Duodenal mucosa (tissue), 2 donors: ENCODE measurements around the gene AKAP12.
"Not testable (repeated sequence)": the region's sequence is repeated elsewhere in the genome, so short reads cannot be mapped to it uniquely, and the experiment has no call there.

ENCODE experiments used
- H3K27ac ChIP-seq: one replicate; pipeline ENCODE4 v1.7.0; 2013; ENCODE audit warnings: low read depth, low read length
- H3K27me3 ChIP-seq, 2 donors: one replicate each; pipeline ENCODE4 v1.7.0; 2013; ENCODE audit warnings: low read length in 2 of 2, control low read depth in 1 of 2; ENCODE audit not compliant: insufficient read depth in 2 of 2, control insufficient read depth in 1 of 2
- H3K36me3 ChIP-seq, 2 donors: one replicate each; pipeline ENCODE4 v1.7.0; 2013; ENCODE audit warnings: low read length in 2 of 2, control low read depth in 1 of 2; ENCODE audit not compliant: insufficient read depth in 2 of 2, control insufficient read depth in 1 of 2
- H3K4me1 ChIP-seq, 2 donors: one replicate each; pipeline ENCODE4 v1.7.0; 2013; ENCODE audit warnings: low read length in 2 of 2, control low read depth in 1 of 2; ENCODE audit not compliant: insufficient read depth in 2 of 2, control insufficient read depth in 1 of 2
- H3K4me3 ChIP-seq, 2 donors: one replicate each; pipeline ENCODE4 v1.7.0; 2013; ENCODE audit warnings: low read length in 2 of 2, low read depth in 1 of 2
- H3K9ac ChIP-seq, 2 donors: one replicate each; pipeline ENCODE4 v1.7.0; 2013; ENCODE audit warnings: low read length in 2 of 2, low read depth in 1 of 2
- H3K9me3 ChIP-seq, 2 donors: one replicate each; pipeline ENCODE4 v1.7.0; 2013; ENCODE audit warnings: low read length in 2 of 2, control low read depth in 1 of 2; ENCODE audit not compliant: control insufficient read depth in 1 of 2

The AKAP12 gene

GRCh38 chr6:151306269-151306783 is 66.6 kb downstream of the AKAP12 start:
- no peak overlapping the region for H3K27ac ChIP-seq
- no peak overlapping the region for H3K9ac ChIP-seq
- H3K4me3 ChIP-seq, result no peak overlapping the region
- no peaks in the 10 kb centered on the region for H3K27me3 ChIP-seq
- no peaks in the 10 kb centered on the region for H3K4me1 ChIP-seq
- H3K9me3 ChIP-seq, result no peaks in the 10 kb centered on the region
- no peaks in the 10 kb centered on the region for H3K36me3 ChIP-seq

- H3K27ac ChIP-seq, result no peak overlapping the region
- no peaks in the 10 kb centered on the region for H3K4me1 ChIP-seq
- H3K9ac ChIP-seq, result no peak overlapping the region
- no peak overlapping the region for H3K4me3 ChIP-seq
- no peaks in the 10 kb centered on the region for H3K36me3 ChIP-seq
- no peaks in the 10 kb centered on the region for H3K9me3 ChIP-seq
- H3K27me3 ChIP-seq, result no peaks in the 10 kb centered on the region
Measured at GRCh38 chr6:151307501-151307900, 67.7 kb downstream of the AKAP12 start.

- Histone ChIP-seq H3K27me3 (no peaks in the 10 kb centered on the region), H3K27ac (no peak overlapping the region), H3K4me3 (no peak overlapping the region), H3K4me1 (peaks cover 0 to 7% of the 10 kb centered on the region in 2 donors), H3K9ac (no peak overlapping the region), H3K36me3 (no peaks in the 10 kb centered on the region), H3K9me3 (no peaks in the 10 kb centered on the region)
Measured at GRCh38 chr6:151309619-151310018, 69.9 kb downstream of the AKAP12 start.

GRCh38 chr6:151310279-151310678 is 70.5 kb downstream of the AKAP12 start:
- Histone ChIP-seq H3K27me3 (no peaks in the 10 kb centered on the region), H3K9me3 (no peaks in the 10 kb centered on the region), H3K9ac (no peak overlapping the region), H3K4me1 (peaks cover 0 to 7% of the 10 kb centered on the region in 2 donors), H3K36me3 (no peaks in the 10 kb centered on the region), H3K27ac (no peak overlapping the region), H3K4me3 (no peak overlapping the region)

GRCh38 chr6:151310852-151311767 is 71.3 kb downstream of the AKAP12 start:
- Histone ChIP-seq H3K27me3 (no peaks in the 10 kb centered on the region), H3K36me3 (no peaks in the 10 kb centered on the region), H3K4me3 (no peak overlapping the region), H3K27ac (no peak overlapping the region), H3K4me1 (peaks cover 0 to 7% of the 10 kb centered on the region in 2 donors), H3K9ac (no peak overlapping the region), H3K9me3 (no peaks in the 10 kb centered on the region)

- Histone ChIP-seq H3K9me3 (no peaks in the 10 kb centered on the region), H3K27ac (no peak overlapping the region), H3K4me1 (peaks cover 0 to 7% of the 10 kb centered on the region in 2 donors)
Measured at GRCh38 chr6:151313066-151313491, 73.3 kb downstream of the AKAP12 start.

GRCh38 chr6:151315661-151316060 is 75.9 kb downstream of the AKAP12 start:
- not testable (repeated sequence) for H3K36me3 ChIP-seq, H3K9ac ChIP-seq, H3K4me1 ChIP-seq, H3K27ac ChIP-seq, H3K9me3 ChIP-seq, H3K4me3 ChIP-seq, H3K27me3 ChIP-seq

More at GRCh38 chr6:151313066-151313491, 73.3 kb downstream of the AKAP12 start:
- Histone ChIP-seq H3K4me3 (no peak overlapping the region), H3K36me3 (no peaks in the 10 kb centered on the region), H3K27me3 (no peaks in the 10 kb centered on the region), H3K9ac (no peak overlapping the region)

- Histone ChIP-seq H3K27ac (no peak overlapping the region), H3K4me3 (no peak overlapping the region), H3K9ac (no peak overlapping the region), H3K36me3 (no peaks in the 10 kb centered on the region), H3K4me1 (peaks cover 0 to 7% of the 10 kb centered on the region in 2 donors), H3K9me3 (no peaks in the 10 kb centered on the region), H3K27me3 (no peaks in the 10 kb centered on the region)
Measured at GRCh38 chr6:151317103-151317994, 77.6 kb downstream of the AKAP12 start.

- H3K27ac ChIP-seq, result no peak overlapping the region
- no peak overlapping the region for H3K9ac ChIP-seq
- no peaks in the 10 kb centered on the region for H3K9me3 ChIP-seq
Measured at GRCh38 chr6:151317995-151318365, 78.2 kb downstream of the AKAP12 start.

GRCh38 chr6:151320140-151320539 is 80.4 kb downstream of the AKAP12 start:
- H3K27ac ChIP-seq, result no peak overlapping the region
- no peak overlapping the region for H3K9ac ChIP-seq
- H3K4me3 ChIP-seq, result no peak overlapping the region
- H3K4me1 ChIP-seq, result peaks cover 0 to 13% of the 10 kb centered on the region in 2 donors
- H3K36me3 ChIP-seq, result no peaks in the 10 kb centered on the region
- no peaks in the 10 kb centered on the region for H3K9me3 ChIP-seq
- peaks cover 3 to 9% of the 10 kb centered on the region in 2 donors for H3K27me3 ChIP-seq

More at GRCh38 chr6:151317995-151318365, 78.2 kb downstream of the AKAP12 start:
- peaks cover 0 to 4% of the 10 kb centered on the region in 2 donors for H3K4me1 ChIP-seq
- H3K27me3 ChIP-seq, result no peaks in the 10 kb centered on the region
- no peaks in the 10 kb centered on the region for H3K36me3 ChIP-seq
- H3K4me3 ChIP-seq, result no peak overlapping the region
